ENCODE data around the gene KRT33B. TPM values are rescaled to one million over a fixed set of nuclear protein-coding genes. Genes with fewer than 3 reads are reported as not detected.

Gene KRT33B
- total RNA-seq, 4 donors from 2014 or later = 0.25 to 117 (median 4.4) TPM; not detected in 1

DNA sequence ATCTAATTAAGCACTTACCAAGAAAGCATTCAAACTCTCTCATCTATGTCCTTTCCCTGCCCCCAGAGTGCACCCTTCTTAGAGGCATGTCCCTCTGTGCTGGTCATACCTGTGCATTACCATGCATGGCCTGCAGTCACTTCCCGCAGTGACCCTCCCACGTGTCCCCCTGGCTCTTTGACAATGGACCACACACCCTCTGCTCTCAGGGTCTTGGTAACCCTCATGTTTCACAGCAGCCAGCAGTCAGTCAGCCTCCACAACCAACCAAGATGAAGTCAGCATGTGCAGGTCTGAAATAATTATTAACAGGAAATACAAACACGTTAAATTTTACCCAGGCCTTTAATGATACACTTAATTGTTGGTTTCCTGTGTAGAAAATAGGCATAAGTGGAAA, 29.1 kb downstream of the KRT33B start:
- H3K4me3 ChIP-seq (ENCODE audit: low read depth, poor library complexity, severe bottlenecking) = no peak overlapping the region
- 52 to 57% methylated on average over 3 of the region's 3 CpGs for WGBS, 2 donors
- TF ChIP-seq POLR2A (IDR thresholded peaks at IDR 0.05) = no peak
- TF ChIP-seq, protein P1, sequence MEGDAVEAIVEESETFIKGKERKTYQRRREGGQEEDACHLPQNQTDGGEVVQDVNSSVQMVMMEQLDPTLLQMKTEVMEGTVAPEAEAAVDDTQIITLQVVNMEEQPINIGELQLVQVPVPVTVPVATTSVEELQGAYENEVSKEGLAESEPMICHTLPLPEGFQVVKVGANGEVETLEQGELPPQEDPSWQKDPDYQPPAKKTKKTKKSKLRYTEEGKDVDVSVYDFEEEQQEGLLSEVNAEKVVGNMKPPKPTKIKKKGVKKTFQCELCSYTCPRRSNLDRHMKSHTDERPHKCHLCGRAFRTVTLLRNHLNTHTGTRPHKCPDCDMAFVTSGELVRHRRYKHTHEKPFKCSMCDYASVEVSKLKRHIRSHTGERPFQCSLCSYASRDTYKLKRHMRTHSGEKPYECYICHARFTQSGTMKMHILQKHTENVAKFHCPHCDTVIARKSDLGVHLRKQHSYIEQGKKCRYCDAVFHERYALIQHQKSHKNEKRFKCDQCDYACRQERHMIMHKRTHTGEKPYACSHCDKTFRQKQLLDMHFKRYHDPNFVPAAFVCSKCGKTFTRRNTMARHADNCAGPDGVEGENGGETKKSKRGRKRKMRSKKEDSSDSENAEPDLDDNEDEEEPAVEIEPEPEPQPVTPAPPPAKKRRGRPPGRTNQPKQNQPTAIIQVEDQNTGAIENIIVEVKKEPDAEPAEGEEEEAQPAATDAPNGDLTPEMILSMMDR (IDR thresholded peaks at IDR 0.05) = no peak
- intact Hi-C loops (cut with DNase I; ENCODE audit: low total_unique reads) = no loop called here
- no peak for DNase-seq (ENCODE audit: low spot score in 2 of 2)

DNA sequence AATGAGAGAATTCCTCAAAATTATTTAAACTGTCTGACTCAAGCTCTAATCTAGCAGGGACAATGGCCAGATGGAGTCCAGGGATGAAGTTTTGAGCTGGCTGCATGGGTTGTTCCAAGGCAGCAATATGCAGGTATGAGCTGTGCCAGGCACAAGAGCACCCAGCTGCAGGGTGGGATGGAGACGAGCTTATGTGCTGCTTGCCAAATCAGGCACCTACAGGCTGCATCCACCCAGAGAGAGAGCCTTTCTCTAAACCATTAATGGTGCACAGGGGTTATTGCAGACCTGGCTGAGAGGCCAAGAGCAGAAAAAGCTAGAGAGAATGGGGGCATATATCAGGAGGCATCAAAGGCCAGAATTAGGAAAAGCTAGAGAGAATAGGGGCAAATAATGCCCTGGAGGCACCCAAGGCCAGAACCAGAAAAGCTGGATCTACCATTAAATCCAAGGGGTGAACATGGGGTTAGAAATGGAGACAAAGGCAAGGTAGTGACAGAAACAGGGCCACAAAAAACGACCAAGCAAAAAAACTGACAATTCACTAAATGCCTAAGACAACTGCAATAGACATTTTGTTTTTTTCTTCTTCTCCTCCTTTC, 29.9 kb downstream of the KRT33B start:
- intact Hi-C loops (cut with DNase I; ENCODE audit: low total_unique reads) = no loop called here
- WGBS, 2 donors = 38 to 40% methylated on average over 2 of the region's 2 CpGs
- H3K4me3 ChIP-seq (ENCODE audit: low read depth, poor library complexity, severe bottlenecking) = no peak overlapping the region
- no peak for DNase-seq (ENCODE audit: low spot score in 2 of 2)
- no peak for TF ChIP-seq POLR2A (IDR thresholded peaks at IDR 0.05)
- TF ChIP-seq, protein P1 (IDR thresholded peaks at IDR 0.05) = no peak

DNA sequence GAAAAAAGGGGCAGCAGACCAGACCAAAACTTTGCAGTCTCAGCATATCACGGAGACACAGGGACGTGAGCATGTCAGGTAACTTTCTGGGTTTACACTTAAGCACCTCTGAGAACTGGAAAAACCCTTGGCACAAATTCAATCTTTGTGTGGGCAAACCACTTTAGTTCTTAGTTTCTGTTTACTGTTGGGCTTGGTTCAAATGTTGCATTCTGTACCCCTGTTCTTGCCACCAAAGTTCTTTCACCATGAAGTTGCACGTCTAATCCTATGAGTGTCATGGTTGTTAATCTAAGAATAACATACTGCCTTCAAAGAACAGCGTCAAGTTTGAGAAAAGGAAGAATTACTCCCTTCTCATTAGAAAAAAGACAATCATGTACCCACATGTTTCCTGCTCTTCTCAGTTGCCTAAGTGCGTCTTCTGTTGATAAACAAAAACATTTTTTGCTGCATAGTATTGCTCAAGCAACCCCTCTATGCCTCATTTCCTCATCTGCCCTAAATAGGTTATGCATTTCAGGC, 30.6 kb downstream of the KRT33B start:
- H3K4me3 ChIP-seq (ENCODE audit: low read depth, poor library complexity, severe bottlenecking) = no peak overlapping the region
- no peak for TF ChIP-seq POLR2A (IDR thresholded peaks at IDR 0.05)
- TF ChIP-seq, protein P1 (IDR thresholded peaks at IDR 0.05) = no peak
- intact Hi-C loops (cut with DNase I; ENCODE audit: low total_unique reads) = no loop called here
- WGBS, 2 donors = 15 to 23% methylated on average over 5 of the region's 5 CpGs
- no peak for DNase-seq (ENCODE audit: low spot score in 2 of 2)

DNA sequence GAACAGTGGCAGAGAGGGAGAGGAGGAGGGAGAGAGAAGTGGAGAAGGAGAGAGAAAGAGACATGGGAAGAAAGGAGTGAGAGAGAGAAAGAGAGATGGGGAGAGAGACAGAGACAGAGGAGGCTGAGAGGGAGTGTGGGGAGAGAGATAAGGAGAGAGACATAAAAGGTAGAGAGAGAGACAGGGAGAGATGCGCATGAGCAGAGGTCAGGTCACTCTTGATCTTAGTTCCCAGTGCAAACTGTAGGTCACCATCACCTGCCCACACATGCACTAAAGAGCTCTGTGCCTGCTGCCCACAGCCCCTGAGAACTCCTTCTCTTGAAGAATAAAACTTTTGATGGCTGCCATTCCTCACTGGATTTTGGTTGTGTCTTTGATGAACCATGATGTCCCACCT, 33.9 kb downstream of the KRT33B start:
- intact Hi-C loops (cut with DNase I; ENCODE audit: low total_unique reads) = no loop called here
- no peak overlapping the region for H3K4me3 ChIP-seq (ENCODE audit: low read depth, poor library complexity, severe bottlenecking)
- DNase-seq (ENCODE audit: low spot score in 2 of 2) = peak in 1 of 2 donors; percentile 23
- 84 to 94% methylated on average over 1 of the region's 1 CpG for WGBS, 2 donors
- TF ChIP-seq, protein P1 (IDR thresholded peaks at IDR 0.05) = no peak
- TF ChIP-seq POLR2A (IDR thresholded peaks at IDR 0.05) = no peak

DNA sequence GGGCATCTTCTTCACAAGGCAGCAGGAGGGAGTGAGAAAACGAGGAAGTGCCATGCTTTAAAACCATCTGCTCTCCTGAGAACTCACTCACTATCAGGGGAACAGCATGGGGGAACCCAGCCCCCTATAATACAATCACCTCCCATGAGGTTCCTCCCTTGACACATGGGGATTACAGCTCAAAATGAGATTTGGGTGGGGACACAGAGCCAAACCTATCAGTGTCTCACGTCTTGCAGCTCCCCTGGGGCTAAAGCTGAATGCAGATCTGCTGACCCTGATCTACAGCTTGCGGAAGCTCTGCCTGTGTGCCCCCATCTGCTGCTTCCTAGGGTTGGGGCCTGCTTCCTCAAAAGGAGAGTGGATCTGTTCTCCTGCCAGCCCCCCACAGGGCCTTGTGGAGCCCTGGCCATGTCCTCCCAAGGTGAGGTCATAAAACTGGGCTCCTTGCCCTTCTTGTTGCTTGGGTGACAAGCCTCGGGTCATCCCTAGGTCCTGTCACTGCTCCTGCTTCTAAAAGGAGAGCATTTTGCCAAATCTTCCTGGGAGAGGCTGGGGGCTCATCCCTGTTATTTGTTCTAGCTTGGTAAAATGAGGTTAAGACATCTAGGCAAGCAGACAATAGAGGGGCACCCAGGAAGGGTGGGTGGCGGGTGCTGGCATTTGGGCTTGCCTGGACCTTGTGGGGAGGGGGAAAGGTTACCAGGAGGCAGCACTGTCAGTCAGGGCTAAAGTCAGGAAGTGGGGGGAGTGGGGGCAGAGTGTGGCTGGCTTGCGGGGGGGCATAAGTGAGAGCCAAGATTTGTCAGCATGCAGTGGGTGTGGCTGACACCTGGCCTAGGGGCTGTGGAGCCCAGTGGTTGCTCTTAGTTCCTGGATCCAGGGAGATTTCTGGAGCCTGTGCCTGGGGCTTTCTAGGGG, 35.0 kb downstream of the KRT33B start:
- intact Hi-C loops (cut with DNase I; ENCODE audit: low total_unique reads) = no loop called here
- H3K4me3 ChIP-seq (ENCODE audit: low read depth, poor library complexity, severe bottlenecking) = no peak overlapping the region
- 64 to 71% methylated on average over 6 of the region's 6 CpGs for WGBS, 2 donors
- peak in 1 of 2 donors; percentile 65 for DNase-seq (ENCODE audit: low spot score in 2 of 2)
- TF ChIP-seq POLR2A (IDR thresholded peaks at IDR 0.05) = no peak
- TF ChIP-seq, protein P1 (IDR thresholded peaks at IDR 0.05) = no peak

Data from lower leg skin (tissue), 4 donors.